Activated T-helper 9 cell treated with anti-CD3 and anti-CD28 coated beads, Interleukin-2, amount 50 U/mL, for 16 hours (primary cell): ENCODE results near the gene PRR7.
A peak's percentile ranks its signal among the peaks of the same experiment; 100 is the strongest.
"Not testable (repeated sequence)": the region's sequence is repeated elsewhere in the genome, so short reads cannot be mapped to it uniquely, and the experiment has no call there.

Experiments used
- DNase-seq: peaks from one replicate; pipeline ENCODE4 v3.0.0-alpha.2; 2020; ENCODE audit warnings: low read depth

PRR7 gene

GRCh38 chr5:177484902-177485549 is 38.4 kb downstream of the PRR7 start:
- DNase-seq: no peak

GRCh38 chr5:177485753-177486152 is 39.1 kb downstream of the PRR7 start:
- DNase-seq: not testable (repeated sequence)

GRCh38 chr5:177486256-177486655 is 39.6 kb downstream of the PRR7 start:
- no peak for DNase-seq

- DNase-seq: no peak
These were observed 40.5 kb downstream of the PRR7 start for GRCh38 chr5:177487144-177487543.

GRCh38 chr5:177487975-177488374 is 41.4 kb downstream of the PRR7 start:
- no peak for DNase-seq

GRCh38 chr5:177489119-177489716 is 42.6 kb downstream of the PRR7 start:
- no peak for DNase-seq

GRCh38 chr5:177490311-177490991 is 43.8 kb downstream of the PRR7 start:
- DNase-seq: no peak

GRCh38 chr5:177490992-177491391 is 44.4 kb downstream of the PRR7 start:
- DNase-seq: no peak

GRCh38 chr5:177491429-177491945 is 44.9 kb downstream of the PRR7 start:
- DNase-seq: no peak

GRCh38 chr5:177491983-177492746 is 45.6 kb downstream of the PRR7 start:
- no peak for DNase-seq

- no peak for DNase-seq
These were observed 46.2 kb downstream of the PRR7 start for GRCh38 chr5:177492841-177493240.

- no peak for DNase-seq
These were observed 47.3 kb downstream of the PRR7 start for GRCh38 chr5:177493795-177494345.

- no peak for DNase-seq
These were observed 48.0 kb downstream of the PRR7 start for GRCh38 chr5:177494346-177495195.

GRCh38 chr5:177495243-177496060 is 48.8 kb downstream of the PRR7 start:
- DNase-seq: no peak

- DNase-seq: no peak
These were observed 49.6 kb downstream of the PRR7 start for GRCh38 chr5:177496070-177496726.

- DNase-seq: no peak
These were observed 50.2 kb downstream of the PRR7 start for GRCh38 chr5:177496727-177497291.

- DNase-seq: peak; percentile 93
These were observed 50.8 kb downstream of the PRR7 start, which contains the start of gene PDLIM7 for GRCh38 chr5:177497292-177498012. PDLIM7 (minus strand) TSS chr5:177497604; CDS start chr5:177496512, 1,092 bp downstream.

GRCh38 chr5:177498013-177498787 is 51.6 kb downstream of the PRR7 start:
- DNase-seq: no peak
